Stimulated activated naive CD8-positive, alpha-beta T cell treated with anti-CD3 and anti-CD28 coated beads, Interleukin-15, Interleukin-2, amounts not matched to agents 100 ng/mL and 50 ng/mL, for 24 hours (primary cell): Measurements from ENCODE around the gene CHCHD6.

ENCODE experiments used
- H3K27ac Mint-ChIP-seq: one replicate; pipeline ENCODE4 v1.8.0; 2021; ENCODE audit warnings: mild to moderate bottlenecking, mixed read lengths
- H3K27me3 Mint-ChIP-seq: one replicate; pipeline ENCODE4 v1.8.0; 2021; ENCODE audit warnings: mixed read lengths
- H3K36me3 Mint-ChIP-seq: one replicate; pipeline ENCODE4 v1.8.0; 2021; ENCODE audit warnings: low read depth, mixed read lengths
- H3K4me1 Mint-ChIP-seq: one replicate; pipeline ENCODE4 v1.8.0; 2021; ENCODE audit warnings: low read depth, mixed read lengths
- H3K4me3 Mint-ChIP-seq: one replicate; pipeline ENCODE4 v1.8.0; 2021; ENCODE audit warnings: mild to moderate bottlenecking, mixed read lengths
- H3K9me3 Mint-ChIP-seq: one replicate; pipeline ENCODE4 v1.8.0; 2021; ENCODE audit warnings: mixed read lengths

CHCHD6 gene

DNA sequence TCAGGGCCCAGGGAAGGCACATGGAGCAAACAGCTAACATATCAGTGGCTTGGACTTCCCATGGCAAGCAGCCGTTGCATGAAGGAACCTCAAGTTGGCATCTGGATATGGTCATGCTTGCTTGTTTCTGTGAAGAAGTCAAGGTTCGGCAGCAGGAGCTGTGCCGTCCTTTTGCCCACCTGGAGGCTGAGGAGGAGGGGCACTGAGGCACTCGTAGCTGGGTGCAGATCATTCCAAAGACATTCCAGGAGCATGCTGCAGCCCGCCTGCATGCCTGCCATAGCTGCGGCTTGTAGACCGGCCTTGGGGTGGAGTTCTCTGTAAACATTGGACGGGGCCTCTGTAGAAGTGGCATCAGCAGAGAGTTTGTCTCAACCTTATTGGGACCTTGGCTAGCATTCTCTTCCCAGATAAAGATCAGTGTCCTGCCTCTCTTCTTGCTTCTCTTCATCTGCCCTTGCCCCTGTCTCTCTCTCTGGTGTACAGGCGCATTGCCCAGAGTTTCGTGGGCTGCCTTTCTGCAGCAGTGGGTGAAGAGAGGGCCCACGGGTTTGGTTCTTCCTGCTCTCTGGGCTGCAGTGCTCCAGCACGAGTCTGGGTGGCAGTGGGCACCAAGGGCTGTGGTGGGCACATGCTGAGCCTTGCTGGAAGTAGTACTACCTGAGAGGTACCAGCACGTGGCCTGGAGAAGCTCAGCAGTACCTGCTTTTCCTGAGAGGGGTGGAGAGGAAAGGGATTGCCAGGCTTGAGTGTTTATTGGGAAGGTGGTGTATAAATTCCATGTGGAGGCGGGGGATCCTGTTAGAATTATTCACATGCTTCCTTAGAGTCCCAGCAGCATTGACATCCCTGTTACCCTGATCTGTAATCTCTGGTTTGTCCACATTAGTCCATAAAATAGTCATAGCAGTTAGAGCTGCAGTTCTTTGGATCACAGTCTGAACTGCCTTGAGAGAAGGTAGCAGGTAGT is 49.4 kb downstream of the CHCHD6 start:
- H3K36me3 Mint-ChIP-seq = no peaks in the 10 kb centered on the region
- no peaks in the 10 kb centered on the region for H3K27me3 Mint-ChIP-seq
- H3K9me3 Mint-ChIP-seq = no peaks in the 10 kb centered on the region
- no peak overlapping the region for H3K27ac Mint-ChIP-seq
- no peaks in the 10 kb centered on the region for H3K4me1 Mint-ChIP-seq
- H3K4me3 Mint-ChIP-seq = no peak overlapping the region

DNA sequence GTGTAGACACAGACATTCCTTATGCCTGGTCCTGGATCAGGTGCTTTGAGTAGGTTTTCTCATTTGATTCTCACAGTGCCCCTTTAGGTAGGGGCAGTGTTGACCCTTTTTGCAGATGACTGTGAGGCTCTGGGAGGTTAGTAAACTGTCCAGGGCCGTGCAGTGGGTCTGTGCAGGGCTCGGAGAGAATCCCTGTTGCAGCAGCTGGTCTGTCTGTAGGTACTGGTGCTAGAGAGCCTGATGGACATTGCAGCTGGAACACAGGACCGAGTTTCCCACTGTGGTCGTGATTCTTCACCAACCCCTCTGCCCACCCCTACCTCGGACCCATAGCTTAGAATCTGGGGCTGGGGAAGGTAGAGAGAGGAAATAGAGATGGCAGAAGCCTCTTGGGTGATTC is 51.8 kb downstream of the CHCHD6 start:
- no peak overlapping the region for H3K4me3 Mint-ChIP-seq
- H3K9me3 Mint-ChIP-seq = no peaks in the 10 kb centered on the region
- H3K27me3 Mint-ChIP-seq = no peaks in the 10 kb centered on the region
- no peak overlapping the region for H3K27ac Mint-ChIP-seq
- no peaks in the 10 kb centered on the region for H3K4me1 Mint-ChIP-seq
- H3K36me3 Mint-ChIP-seq = peaks cover 9% of the 10 kb centered on the region

DNA sequence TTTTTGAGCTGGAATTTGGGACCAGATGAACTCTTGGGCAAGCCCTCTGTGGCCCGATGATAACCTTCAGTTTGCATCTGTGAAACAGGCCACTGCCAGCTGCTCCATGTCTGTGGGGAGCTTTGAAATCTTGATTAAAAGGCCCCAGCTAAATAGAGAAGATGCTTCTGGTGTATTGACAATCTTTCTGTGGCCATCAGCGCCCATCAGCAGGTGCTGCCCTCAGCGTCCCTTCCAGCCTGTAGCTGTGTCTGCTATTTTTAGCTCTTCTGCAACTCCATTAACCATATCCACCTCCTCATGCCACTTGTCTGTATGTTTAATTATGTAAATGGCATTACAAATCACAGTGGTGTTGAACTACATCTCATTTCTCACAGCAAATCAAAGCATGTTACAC is 54.0 kb downstream of the CHCHD6 start:
- H3K4me1 Mint-ChIP-seq = no peaks in the 10 kb centered on the region
- no peaks in the 10 kb centered on the region for H3K27me3 Mint-ChIP-seq
- H3K9me3 Mint-ChIP-seq = peaks cover 3% of the 10 kb centered on the region
- H3K4me3 Mint-ChIP-seq = no peak overlapping the region
- H3K36me3 Mint-ChIP-seq = peaks cover 9% of the 10 kb centered on the region
- no peak overlapping the region for H3K27ac Mint-ChIP-seq

DNA sequence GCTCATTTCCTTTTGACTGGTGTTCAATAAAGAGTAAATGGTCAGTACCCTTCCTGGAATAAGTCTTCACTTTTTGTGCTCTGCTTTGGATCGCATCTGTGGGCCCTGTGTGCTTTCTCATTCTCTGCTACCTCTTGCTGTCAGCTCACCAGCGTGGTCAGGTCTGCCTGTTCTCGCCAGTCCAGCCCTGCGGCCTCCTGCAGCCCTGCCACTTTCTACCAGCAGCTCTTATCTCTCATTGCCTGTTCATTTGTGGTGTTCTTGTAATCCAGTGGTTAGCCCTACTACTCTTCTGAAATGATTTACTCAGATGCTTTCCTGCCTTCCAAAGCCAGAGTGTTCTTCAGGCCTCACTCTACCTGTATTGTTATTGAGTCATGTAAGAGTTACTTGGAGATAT is 54.8 kb downstream of the CHCHD6 start:
- no peak overlapping the region for H3K4me3 Mint-ChIP-seq
- H3K27me3 Mint-ChIP-seq = no peaks in the 10 kb centered on the region
- H3K27ac Mint-ChIP-seq = no peak overlapping the region
- peaks cover 9% of the 10 kb centered on the region for H3K36me3 Mint-ChIP-seq
- H3K4me1 Mint-ChIP-seq = no peaks in the 10 kb centered on the region
- peaks cover 3% of the 10 kb centered on the region for H3K9me3 Mint-ChIP-seq

DNA sequence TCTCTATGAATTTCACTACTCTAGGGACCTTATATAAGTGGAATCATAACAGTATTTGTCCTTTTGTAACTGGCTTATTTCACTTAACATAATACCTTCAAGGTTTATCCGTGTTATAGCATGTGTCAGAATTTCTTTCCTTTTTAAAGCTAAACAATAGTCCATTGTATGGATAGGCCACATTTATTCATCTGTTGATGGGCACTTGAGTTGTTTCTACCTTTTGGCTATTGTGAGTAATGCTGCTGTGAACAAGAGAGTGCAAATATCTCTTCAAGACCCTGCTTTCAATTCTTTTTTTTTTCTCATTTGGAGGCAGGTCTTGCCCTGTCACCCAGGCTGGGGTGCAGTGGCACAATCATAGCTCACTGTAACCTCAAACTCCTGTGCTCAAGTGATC is 56.5 kb downstream of the CHCHD6 start:
- Mint-ChIP-seq H3K9me3 (peaks cover 3% of the 10 kb centered on the region), H3K4me3 (no peak overlapping the region), H3K4me1 (no peaks in the 10 kb centered on the region), H3K27ac (no peak overlapping the region), H3K27me3 (no peaks in the 10 kb centered on the region), H3K36me3 (peaks cover 24% of the 10 kb centered on the region)

DNA sequence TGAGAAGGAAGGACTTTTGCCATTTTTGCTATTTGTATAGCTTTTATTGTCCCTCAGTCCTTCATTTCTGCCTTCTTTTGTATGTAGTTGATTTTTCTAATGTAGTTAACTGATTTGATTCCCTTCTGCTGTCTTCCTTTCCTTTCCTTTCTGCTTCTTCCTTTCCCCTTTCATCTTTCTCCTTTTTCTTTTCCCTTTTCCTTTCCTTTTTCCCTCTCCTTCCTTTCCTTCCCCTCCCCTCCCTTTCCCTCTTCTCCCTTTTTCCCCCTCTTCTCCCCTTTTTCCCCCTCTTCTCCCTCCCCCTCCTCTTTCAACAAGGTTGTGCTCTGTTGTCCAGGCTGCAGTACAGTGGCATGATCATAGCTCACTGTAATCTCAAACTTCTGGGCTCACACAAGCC is 59.0 kb downstream of the CHCHD6 start:
- H3K4me3 Mint-ChIP-seq = no peak overlapping the region
- peaks cover 8% of the 10 kb centered on the region for H3K9me3 Mint-ChIP-seq
- peaks cover 44% of the 10 kb centered on the region for H3K36me3 Mint-ChIP-seq

DNA sequence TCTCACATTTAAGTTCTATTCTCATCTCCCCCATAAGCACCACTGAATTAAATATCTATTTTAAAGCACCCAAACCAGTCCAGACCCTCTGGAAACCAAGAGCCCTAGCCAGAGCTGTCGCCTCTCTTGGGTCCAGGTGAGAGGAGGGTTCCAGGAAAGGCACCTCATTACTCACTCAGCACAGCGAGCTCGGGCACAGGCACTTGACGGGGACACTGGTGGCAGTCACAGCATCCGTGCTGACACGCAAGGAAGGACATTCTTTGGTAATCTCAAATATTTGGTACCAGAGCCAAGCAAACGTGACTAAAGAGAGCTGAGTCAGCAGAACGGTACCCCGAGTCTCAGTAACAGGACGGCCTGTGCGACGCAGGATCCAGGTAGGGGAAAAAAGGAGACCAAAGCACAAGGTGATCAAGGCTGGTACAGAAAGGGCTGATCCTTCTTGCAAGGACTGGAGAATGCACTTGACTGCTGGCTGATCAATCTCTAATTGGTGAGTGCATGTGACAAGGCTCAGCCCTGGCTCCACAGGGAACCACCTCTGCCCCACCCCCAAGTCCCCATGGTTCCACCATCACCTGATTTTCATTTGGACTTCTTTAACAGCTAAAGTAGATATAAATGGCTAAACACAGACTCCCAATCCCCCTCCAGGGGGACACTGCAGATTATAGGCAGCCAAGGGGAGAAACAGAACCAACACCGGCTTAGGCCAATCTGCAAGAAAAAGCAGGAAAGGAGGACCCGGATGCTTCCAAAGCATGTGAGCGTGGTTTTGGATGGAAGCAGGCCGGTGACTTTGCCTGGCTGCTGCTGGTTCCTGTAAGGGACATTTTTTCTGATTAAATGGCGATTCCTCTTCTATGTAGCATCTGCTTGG is 61.4 kb downstream of the CHCHD6 start:
- H3K27ac Mint-ChIP-seq = no peak overlapping the region
- H3K4me3 Mint-ChIP-seq = no peak overlapping the region
- H3K4me1 Mint-ChIP-seq = no peaks in the 10 kb centered on the region
- peaks cover 17% of the 10 kb centered on the region for H3K9me3 Mint-ChIP-seq
- no peaks in the 10 kb centered on the region for H3K27me3 Mint-ChIP-seq
- peaks cover 52% of the 10 kb centered on the region for H3K36me3 Mint-ChIP-seq

More for the DNA sequence above, 59.0 kb downstream of the CHCHD6 start:
- Mint-ChIP-seq H3K27me3 (no peaks in the 10 kb centered on the region), H3K4me1 (no peaks in the 10 kb centered on the region), H3K27ac (no peak overlapping the region)

DNA sequence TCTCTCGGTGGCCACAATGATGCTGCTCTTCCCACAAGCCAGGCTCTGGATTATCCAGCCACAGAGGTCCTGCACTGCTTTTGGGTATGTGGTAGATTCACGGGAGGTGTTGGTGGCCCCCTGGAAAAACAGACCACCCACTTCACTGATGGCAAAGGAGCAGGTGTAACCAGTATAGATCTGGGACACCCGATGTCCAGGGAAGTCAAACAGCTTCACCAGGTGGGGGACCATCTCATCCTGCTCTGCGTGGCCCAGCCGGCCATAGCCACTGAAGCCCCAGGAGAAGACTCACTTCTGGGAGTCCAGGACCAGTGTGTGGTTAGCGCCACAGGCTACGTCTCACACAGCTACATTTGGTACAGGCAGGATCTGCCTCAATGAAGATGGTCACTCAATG is 62.6 kb downstream of the CHCHD6 start:
- Mint-ChIP-seq H3K36me3 (peaks cover 58% of the 10 kb centered on the region), H3K27ac (no peak overlapping the region), H3K4me1 (no peaks in the 10 kb centered on the region), H3K9me3 (peaks cover 20% of the 10 kb centered on the region), H3K4me3 (no peak overlapping the region), H3K27me3 (no peaks in the 10 kb centered on the region)

DNA sequence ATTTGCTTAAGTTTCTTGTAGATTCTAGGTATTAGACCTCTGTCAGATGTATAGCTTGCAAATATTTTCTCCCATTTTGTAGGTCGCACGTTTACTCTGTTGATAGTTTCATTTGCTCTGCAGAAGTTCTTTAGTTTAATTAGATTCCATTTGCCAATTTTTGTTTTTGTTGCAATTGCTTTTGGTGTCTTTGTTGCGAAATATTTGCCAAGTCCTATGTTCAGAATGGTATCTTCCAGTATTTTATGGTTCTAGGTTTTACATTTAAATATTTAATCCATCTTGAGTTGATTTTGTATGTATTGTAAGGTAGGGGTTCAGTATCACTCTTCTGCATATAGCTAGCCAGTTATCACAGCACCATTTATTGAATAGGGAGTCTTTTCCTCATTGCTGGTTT is 64.9 kb downstream of the CHCHD6 start:
- no peak overlapping the region for H3K4me3 Mint-ChIP-seq
- H3K9me3 Mint-ChIP-seq = peaks cover 23% of the 10 kb centered on the region
- H3K4me1 Mint-ChIP-seq = no peaks in the 10 kb centered on the region
- peaks cover 65% of the 10 kb centered on the region for H3K36me3 Mint-ChIP-seq
- no peaks in the 10 kb centered on the region for H3K27me3 Mint-ChIP-seq
- H3K27ac Mint-ChIP-seq = no peak overlapping the region

DNA sequence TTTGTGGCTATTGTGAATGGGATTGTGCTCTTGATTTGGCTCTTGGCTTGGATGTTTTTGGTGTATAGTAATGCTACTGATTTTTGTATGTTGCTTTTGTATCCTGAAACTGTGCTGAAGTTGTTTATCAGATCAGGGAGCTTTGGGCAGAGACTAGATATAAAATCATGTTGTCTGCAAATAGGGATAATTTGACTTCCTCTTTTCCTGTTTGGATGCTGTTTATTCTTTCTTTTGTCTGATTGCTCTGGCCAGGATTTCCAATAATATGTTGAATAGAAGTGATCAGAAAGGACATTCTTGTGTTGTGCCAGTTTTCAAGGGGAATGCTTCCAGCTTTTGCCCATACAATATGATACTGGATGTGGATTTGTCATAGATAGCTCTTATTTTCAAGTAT is 66.1 kb downstream of the CHCHD6 start:
- Mint-ChIP-seq H3K4me3 (no peak overlapping the region), H3K4me1 (no peaks in the 10 kb centered on the region), H3K36me3 (peaks cover 55% of the 10 kb centered on the region), H3K27ac (no peak overlapping the region), H3K9me3 (peaks cover 23% of the 10 kb centered on the region), H3K27me3 (no peaks in the 10 kb centered on the region)

DNA sequence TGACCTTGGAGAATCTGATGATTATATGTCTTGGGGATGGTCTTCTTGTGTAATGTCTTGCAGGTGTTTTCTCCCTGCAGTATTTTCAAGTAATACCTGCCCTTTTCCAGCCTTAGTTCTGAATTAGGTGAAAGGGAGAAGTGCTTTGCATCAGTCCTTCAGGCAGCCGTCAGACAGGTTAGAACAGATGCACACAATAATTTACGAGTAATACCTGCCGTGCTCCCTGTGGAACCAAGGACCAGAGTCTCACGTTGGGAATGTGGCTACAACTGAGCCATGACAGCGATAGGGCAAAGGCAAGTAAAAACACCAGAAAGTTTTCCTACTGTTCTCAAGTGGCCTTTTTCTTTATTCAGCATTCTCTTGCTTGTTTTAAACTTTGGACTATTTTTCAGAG is 69.1 kb downstream of the CHCHD6 start:
- peaks cover 16% of the 10 kb centered on the region for H3K9me3 Mint-ChIP-seq
- no peak overlapping the region for H3K4me3 Mint-ChIP-seq
- no peak overlapping the region for H3K27ac Mint-ChIP-seq
- no peaks in the 10 kb centered on the region for H3K27me3 Mint-ChIP-seq
- H3K4me1 Mint-ChIP-seq = no peaks in the 10 kb centered on the region
- H3K36me3 Mint-ChIP-seq = peaks cover 33% of the 10 kb centered on the region

DNA sequence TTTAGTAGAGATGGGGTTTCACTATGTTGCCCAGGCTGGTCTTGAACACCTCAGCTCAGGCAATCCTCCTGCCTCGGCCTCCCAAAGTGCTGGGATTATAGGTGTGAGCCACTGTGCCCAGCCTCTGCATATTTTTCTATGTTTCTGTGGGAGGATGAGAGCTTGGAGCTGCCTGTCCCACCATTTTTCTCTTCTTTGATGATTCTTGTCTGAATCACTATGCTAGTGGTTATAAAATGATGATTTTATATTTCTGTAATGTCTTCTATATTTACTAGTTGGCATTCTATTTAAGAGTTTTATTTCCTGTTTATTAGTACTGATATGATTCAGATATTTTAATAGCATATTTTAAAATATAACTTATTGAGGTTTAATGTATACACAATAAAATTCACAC is 69.7 kb downstream of the CHCHD6 start:
- H3K27ac Mint-ChIP-seq = no peak overlapping the region
- peaks cover 14% of the 10 kb centered on the region for H3K9me3 Mint-ChIP-seq
- H3K4me1 Mint-ChIP-seq = no peaks in the 10 kb centered on the region
- H3K36me3 Mint-ChIP-seq = peaks cover 27% of the 10 kb centered on the region
- no peaks in the 10 kb centered on the region for H3K27me3 Mint-ChIP-seq
- H3K4me3 Mint-ChIP-seq = no peak overlapping the region

DNA sequence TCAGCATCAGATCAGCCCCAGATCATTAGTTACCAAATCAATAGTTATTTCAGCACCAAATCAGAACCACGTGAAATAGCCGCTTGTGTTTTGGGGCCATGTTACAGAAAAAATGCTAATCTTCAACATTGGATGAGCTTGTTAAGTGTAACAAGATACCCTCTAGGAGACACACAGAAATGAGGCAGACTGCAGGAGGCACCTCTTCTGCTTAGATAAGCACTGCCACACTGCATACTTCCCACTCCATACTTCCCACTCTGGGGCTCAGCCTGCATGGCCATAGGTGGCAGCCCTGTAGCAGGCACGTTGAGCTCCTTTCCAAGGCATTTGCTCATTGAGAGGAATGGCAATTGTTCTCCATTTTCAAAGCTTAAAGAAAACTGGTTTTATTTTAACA is 73.3 kb downstream of the CHCHD6 start:
- H3K9me3 Mint-ChIP-seq = peaks cover 2% of the 10 kb centered on the region
- no peaks in the 10 kb centered on the region for H3K4me1 Mint-ChIP-seq
- no peaks in the 10 kb centered on the region for H3K27me3 Mint-ChIP-seq
- H3K27ac Mint-ChIP-seq = no peak overlapping the region
- no peak overlapping the region for H3K4me3 Mint-ChIP-seq
- peaks cover 28% of the 10 kb centered on the region for H3K36me3 Mint-ChIP-seq

DNA sequence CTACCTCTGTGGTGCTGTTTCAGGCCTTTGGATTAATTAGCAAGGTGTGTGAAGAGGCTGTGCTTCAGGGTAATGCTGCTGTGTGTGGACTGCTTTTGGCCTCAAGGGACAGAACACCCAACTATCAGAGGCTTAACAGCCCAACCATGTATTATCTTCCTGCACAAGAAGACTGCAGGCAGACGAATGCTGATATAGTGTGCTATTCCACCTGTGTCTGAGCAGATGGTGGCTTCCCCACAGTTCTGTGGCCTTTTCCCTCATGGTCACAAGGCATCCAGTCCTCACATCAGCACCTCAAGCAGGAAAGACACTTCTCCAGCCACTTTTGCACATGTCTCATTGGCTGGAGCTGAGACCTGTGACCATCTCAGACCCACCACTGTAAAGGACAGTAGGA is 76.6 kb downstream of the CHCHD6 start:
- peaks cover 13% of the 10 kb centered on the region for H3K4me1 Mint-ChIP-seq
- H3K9me3 Mint-ChIP-seq = no peaks in the 10 kb centered on the region
- no peak overlapping the region for H3K27ac Mint-ChIP-seq
- H3K27me3 Mint-ChIP-seq = no peaks in the 10 kb centered on the region
- H3K36me3 Mint-ChIP-seq = peaks cover 43% of the 10 kb centered on the region
- no peak overlapping the region for H3K4me3 Mint-ChIP-seq

DNA sequence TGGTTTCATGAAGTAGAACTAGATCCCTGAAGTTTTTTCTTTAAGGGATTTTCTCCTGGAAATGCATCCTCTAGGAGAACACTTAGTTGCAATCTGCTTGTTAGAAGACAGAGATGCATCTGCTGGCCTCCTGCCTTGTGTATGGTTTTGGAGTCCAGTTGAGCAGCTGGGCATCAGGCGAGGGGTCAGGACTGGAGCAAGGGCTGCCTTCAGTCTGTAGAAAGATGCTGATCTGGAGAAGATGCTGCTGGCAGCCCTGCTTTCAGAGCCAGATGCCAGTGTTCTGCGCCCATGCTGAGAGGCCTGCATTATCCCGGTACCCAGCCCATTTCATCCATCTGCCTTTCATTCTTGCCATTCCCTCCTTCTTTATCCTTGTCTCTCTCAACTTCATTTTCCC is 77.4 kb downstream of the CHCHD6 start:
- H3K9me3 Mint-ChIP-seq = no peaks in the 10 kb centered on the region
- H3K4me1 Mint-ChIP-seq = peaks cover 13% of the 10 kb centered on the region
- H3K4me3 Mint-ChIP-seq = no peak overlapping the region
- peaks cover 47% of the 10 kb centered on the region for H3K36me3 Mint-ChIP-seq
- no peaks in the 10 kb centered on the region for H3K27me3 Mint-ChIP-seq
- no peak overlapping the region for H3K27ac Mint-ChIP-seq
